Transverse colon (tissue), 3 donors: Measurements from ENCODE around the gene GNG4.

Experiments
- POLR2A ChIP-seq: fragments of 450-650 bp; IDR thresholded peaks from one replicate; pipeline ENCODE4 v1.6.1; 2016; ENCODE audit warnings: antibody characterized with exemption, mild to moderate bottlenecking, moderate library complexity
- TF ChIP-seq, protein P1 (sequence below), 5 experiments: fragments of 200-600 bp in 3 of 5; fragments of 450-650 bp in 2 of 5; sonication (generic) in 3 of 5; IDR thresholded peaks; 1 replicate in 2 of 5; 2 replicates in 3 of 5; pipeline ENCODE4 v1.5.1; 2016 to 2017; ENCODE audit warnings: antibody characterized with exemption in 5 of 5, inconsistent platforms in 3 of 5, mild to moderate bottlenecking in 2 of 5, moderate library complexity in 1 of 5

DNA sequence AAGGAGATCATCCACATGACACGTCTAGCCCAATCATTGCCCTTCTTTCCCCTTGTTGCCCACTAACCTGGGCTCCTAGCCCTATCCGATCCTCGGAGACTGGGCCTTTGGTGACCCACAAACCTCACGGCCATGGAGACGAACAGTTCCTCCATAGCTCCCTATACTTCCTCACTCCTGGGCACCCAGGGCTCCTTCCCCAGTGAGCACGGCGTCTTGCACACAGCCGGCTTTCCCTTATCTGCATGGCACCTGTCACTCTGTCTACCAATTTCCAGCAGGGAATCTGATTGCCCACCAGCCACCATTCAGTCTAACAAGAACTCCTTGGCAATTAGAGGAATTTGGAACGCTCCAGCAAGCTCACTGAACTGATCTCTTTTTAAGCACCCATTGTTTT lies 3.1 kb downstream of the GNG4 start:
- TF ChIP-seq, protein P1, sequence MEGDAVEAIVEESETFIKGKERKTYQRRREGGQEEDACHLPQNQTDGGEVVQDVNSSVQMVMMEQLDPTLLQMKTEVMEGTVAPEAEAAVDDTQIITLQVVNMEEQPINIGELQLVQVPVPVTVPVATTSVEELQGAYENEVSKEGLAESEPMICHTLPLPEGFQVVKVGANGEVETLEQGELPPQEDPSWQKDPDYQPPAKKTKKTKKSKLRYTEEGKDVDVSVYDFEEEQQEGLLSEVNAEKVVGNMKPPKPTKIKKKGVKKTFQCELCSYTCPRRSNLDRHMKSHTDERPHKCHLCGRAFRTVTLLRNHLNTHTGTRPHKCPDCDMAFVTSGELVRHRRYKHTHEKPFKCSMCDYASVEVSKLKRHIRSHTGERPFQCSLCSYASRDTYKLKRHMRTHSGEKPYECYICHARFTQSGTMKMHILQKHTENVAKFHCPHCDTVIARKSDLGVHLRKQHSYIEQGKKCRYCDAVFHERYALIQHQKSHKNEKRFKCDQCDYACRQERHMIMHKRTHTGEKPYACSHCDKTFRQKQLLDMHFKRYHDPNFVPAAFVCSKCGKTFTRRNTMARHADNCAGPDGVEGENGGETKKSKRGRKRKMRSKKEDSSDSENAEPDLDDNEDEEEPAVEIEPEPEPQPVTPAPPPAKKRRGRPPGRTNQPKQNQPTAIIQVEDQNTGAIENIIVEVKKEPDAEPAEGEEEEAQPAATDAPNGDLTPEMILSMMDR (IDR thresholded peaks at IDR 0.05): no peak
- no peak for TF ChIP-seq POLR2A
